GM19395 (cell line): ENCODE results near the gene GHITM.

Source experiments
- ATAC-seq: cut with Tn5 transposase; IDR thresholded peaks from one replicate; pipeline ENCODE4 v1.9.1; 2021; ENCODE audit warnings: mild to moderate bottlenecking, moderate library complexity; ENCODE audit not compliant: unreplicated experiment

GHITM gene

DNA sequence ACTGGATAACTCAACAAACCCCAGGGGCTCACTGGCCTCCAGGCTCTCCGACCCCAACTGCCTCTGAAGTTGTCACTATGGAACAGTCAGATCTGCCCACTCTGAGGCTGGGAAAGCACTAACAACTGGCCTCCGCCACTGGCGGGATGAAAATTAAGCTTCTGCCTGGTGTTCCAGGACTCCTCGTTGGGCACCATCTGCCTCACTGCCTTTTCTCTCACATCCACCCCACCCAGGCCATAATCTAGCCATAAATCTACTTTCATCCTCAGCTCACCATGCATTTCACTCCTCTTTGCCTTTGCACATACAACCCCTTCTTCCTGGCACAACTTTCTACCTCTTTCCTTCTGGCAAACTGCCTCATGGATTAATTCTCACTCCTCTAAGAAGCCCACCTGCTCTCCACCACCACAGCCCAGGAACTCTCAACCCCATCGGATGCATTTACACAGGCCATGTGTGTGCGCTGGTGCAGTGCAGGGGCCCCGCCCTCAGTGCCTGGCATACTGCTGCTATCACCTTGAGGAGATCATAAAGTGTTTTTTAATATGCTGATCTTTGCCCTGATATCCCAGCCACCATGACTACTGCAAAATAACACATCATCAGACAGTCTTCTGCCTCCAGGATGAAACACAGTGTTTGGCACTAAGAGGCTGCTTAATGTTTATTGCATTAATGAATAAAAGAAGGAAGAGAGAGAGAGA, 59.1 kb downstream of the GHITM start:
- ATAC-seq, result no peak

DNA sequence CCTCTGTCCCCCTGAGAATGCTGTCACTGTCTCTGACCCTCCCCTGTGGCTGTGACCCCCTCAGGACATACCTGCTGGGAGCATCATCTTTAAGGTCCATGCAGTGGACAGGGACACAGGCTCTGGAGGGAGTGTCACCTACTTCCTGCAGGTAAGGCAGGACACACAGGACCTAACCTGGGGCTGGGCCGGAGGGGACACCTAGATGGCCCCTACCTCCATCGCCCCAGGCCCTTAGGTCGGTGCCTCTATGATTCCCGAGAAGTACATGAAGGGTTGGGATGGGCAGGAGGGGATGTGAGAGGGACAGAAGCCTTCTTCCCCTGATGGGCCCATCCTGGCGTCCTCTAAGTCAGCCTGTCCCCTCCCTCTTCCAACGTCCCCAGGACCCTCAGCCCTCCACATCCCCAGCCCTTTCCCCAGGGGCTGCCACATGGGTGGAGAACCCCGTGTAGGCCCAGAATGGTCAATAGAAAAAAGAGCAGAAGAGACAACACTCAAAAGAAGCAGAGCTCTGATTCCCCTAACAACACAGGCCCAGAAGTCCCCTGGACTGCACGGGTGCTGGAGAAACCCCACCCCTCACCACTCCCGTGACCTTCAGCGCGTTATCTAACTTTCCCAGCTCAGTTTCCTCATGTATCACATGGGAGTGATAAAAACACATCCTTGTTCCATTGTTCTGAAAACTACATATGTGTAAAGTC, 61.4 kb downstream of the GHITM start:
- no peak for ATAC-seq

DNA sequence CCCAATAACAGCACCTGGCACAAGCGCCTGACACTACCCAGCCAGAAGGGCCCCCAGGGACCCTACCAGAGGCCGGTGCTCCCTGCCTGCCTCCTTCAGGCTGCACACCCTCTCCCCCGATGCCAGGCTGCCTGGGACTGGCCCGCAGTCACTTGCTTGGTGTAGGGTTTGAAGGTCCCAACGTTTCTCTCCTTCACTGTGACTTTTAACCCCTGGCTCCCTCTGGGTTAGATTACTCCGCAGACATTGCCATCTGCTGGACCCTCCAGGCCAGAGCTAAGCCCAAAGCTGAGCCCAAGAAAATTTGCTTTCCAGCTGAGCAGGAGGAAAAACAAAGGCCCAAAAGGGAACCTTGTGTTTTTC, 61.9 kb downstream of the GHITM start:
- no peak for ATAC-seq

DNA sequence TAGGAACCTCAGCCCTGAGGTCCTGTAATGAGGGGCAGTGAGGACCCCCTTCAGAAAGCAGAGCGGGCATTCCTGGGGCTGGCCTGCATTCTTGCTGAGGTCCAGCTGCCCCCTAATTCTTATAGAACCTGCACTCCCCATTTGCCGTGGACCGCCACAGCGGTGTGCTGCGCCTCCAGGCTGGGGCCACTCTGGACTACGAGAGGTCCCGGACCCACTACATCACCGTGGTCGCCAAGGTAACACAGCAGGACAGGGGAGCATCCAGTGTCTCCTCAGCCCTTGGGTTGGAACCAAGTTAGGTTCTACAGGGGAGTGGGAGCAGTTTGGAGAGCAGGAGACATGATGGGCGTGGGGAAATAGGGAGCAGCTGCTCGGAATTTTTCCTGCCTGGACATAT, 62.4 kb downstream of the GHITM start:
- no peak for ATAC-seq

DNA sequence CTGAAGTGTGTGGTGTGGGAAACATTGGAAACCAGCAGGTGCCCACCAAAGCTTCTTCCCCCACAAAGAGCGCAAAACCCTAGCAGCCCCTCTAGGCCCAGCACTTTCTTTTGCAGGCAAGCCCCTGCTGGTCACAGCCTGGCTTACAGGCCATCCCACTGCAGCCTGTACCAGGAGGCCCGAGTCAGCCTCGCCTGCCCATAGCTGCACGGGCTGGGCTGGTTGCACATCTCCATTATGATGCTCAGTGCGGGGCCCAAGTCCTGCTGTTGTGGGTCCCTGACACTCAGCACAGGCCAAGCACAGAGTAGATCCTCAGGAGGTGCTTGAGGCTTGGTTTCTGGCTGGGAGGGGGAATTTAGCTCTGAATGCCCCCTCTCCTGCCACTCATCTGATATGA, 63.0 kb downstream of the GHITM start:
- no peak for ATAC-seq
